ENCODE results near the gene AHCYL1. TPM values are rescaled to one million over a fixed set of nuclear protein-coding genes. Genes with fewer than 3 reads are reported as not detected.
"Not testable (repeated sequence)": the region's sequence is repeated elsewhere in the genome, so short reads cannot be mapped to it uniquely, and the experiment has no call there.

Gene AHCYL1
- total RNA-seq, 1 experiment from 2014 or later = 47.5 TPM

GRCh38 chr1:109997204-109997866 is 12.8 kb downstream of the AHCYL1 start:
- DNase-seq (ENCODE audit: low read depth) = no peak

GRCh38 chr1:109997867-109998229 is 13.3 kb downstream of the AHCYL1 start:
- no peak for DNase-seq (ENCODE audit: low read depth)

GRCh38 chr1:110002695-110003094 is 18.1 kb downstream of the AHCYL1 start:
- no peak for DNase-seq (ENCODE audit: low read depth)

- DNase-seq (ENCODE audit: low read depth) = peak; percentile 95
Observed at GRCh38 chr1:110003747-110004428, 19.3 kb downstream of the AHCYL1 start.

GRCh38 chr1:110004583-110004982 is 20.0 kb downstream of the AHCYL1 start:
- no peak for DNase-seq (ENCODE audit: low read depth)

GRCh38 chr1:110005971-110006370 is 21.4 kb downstream of the AHCYL1 start:
- DNase-seq (ENCODE audit: low read depth) = no peak

GRCh38 chr1:110006516-110006915 is 22.0 kb downstream of the AHCYL1 start:
- DNase-seq (ENCODE audit: low read depth) = no peak

GRCh38 chr1:110007046-110007830 is 22.7 kb downstream of the AHCYL1 start:
- DNase-seq (ENCODE audit: low read depth) = no peak

- DNase-seq (ENCODE audit: low read depth) = no peak
Observed at GRCh38 chr1:110008971-110009565, 24.5 kb downstream of the AHCYL1 start.

- peak; percentile 57 for DNase-seq (ENCODE audit: low read depth)
Observed at GRCh38 chr1:110011527-110012041, 27.0 kb downstream of the AHCYL1 start.

GRCh38 chr1:110012100-110012780 is 27.7 kb downstream of the AHCYL1 start:
- DNase-seq (ENCODE audit: low read depth) = no peak

- no peak for DNase-seq (ENCODE audit: low read depth)
Observed at GRCh38 chr1:110017792-110018191, 33.2 kb downstream of the AHCYL1 start.

GRCh38 chr1:110018396-110018795 is 33.8 kb downstream of the AHCYL1 start:
- DNase-seq (ENCODE audit: low read depth) = no peak

GRCh38 chr1:110019770-110020169 is 35.2 kb downstream of the AHCYL1 start:
- DNase-seq (ENCODE audit: low read depth) = no peak

GRCh38 chr1:110021285-110021684 is 36.7 kb downstream of the AHCYL1 start:
- no peak for DNase-seq (ENCODE audit: low read depth)

GRCh38 chr1:110024613-110025012 is 40.0 kb downstream of the AHCYL1 start:
- no peak for DNase-seq (ENCODE audit: low read depth)

- not testable (repeated sequence) for DNase-seq (ENCODE audit: low read depth)
Observed at GRCh38 chr1:110030687-110031086, 46.1 kb downstream of the AHCYL1 start.

- no peak for DNase-seq (ENCODE audit: low read depth)
Observed at GRCh38 chr1:110032327-110032726, 47.8 kb downstream of the AHCYL1 start.

GRCh38 chr1:110033421-110033820 is 48.9 kb downstream of the AHCYL1 start:
- no peak for DNase-seq (ENCODE audit: low read depth)

- DNase-seq (ENCODE audit: low read depth) = no peak
Observed at GRCh38 chr1:110034040-110034450, 49.5 kb downstream of the AHCYL1 start.

GRCh38 chr1:110034451-110035235 is 50.1 kb downstream of the AHCYL1 start, which contains the start of gene STRIP1:
STRIP1 (plus strand) TSS chr1:110034624; CDS start chr1:110034638, 14 bp downstream.
- DNase-seq (ENCODE audit: low read depth) = peak; percentile 98
